Right cardiac atrium (tissue), 5 donors: ENCODE measurements around the gene POTEE. TPM values are rescaled to one million over a fixed set of nuclear protein-coding genes. Genes with fewer than 3 reads are reported as not detected.
"Not testable (repeated sequence)": the region's sequence is repeated elsewhere in the genome, so short reads cannot be mapped to it uniquely, and the experiment has no call there.

Source experiments
- ATAC-seq, 2 donors: fragments of 200-7000 bp; cut with Tn5 transposase; one replicate each; pipeline versions ENCODE4 v1.8.0 to v1.9.1; 2020; ENCODE audit warnings: moderate library complexity in 2 of 2, mild to moderate bottlenecking in 1 of 2
- DNase-seq, 3 donors: peaks; one replicate each; pipeline ENCODE4 v3.0.0-alpha.2; 2020
- H3K27ac ChIP-seq: one replicate; pipeline ENCODE4 v1.5.1; 2013; ENCODE audit warnings: mild to moderate bottlenecking, low read length, control low read depth, moderate library complexity
- H3K27me3 ChIP-seq: one replicate; pipeline ENCODE4 v1.6.1; 2013; ENCODE audit not compliant: control insufficient read depth, insufficient read depth
- H3K4me1 ChIP-seq: one replicate; pipeline ENCODE4 v1.6.1; 2013; ENCODE audit warnings: low read length; ENCODE audit not compliant: control insufficient read depth, insufficient read depth
- H3K4me3 ChIP-seq: one replicate; pipeline ENCODE4 v1.5.1; 2013; ENCODE audit warnings: low read length, control low read depth
- H3K9me3 ChIP-seq: one replicate; pipeline ENCODE4 v1.6.1; 2013; ENCODE audit warnings: low read length; ENCODE audit not compliant: control insufficient read depth
- WGBS: extraction: QIAGEN DNeasy Blood & Tissue Kit; methylation state at CpG from one replicate; pipeline ENCODE4 v1.1.7; 2013; 5-methylcytosine and 5-hydroxymethylcytosine counted together
- intact Hi-C, 4 donors: fragments of 100-400 bp; cut with DNase I; formaldehyde crosslinking; loops; one replicate each; pipeline versions ENCODE4 v1.11.0 to v1.14.0; 2022 to 2023
- long read RNA-seq, 4 donors: library from polyadenylated mRNA; unstranded; transcript quantifications; one replicate each; pipeline ENCODE4 v2.0.0, GENCODE V29; 2020 to 2021
- polyA plus RNA-seq: library from polyadenylated mRNA; stranded (reverse); fragments of 200-250 nt; gene quantifications from one replicate; pipeline ENCODE4 v1.2.3, GENCODE V29; 2013
- total RNA-seq, 4 donors: library from RNA; stranded (reverse); fragmentation: NEBNext Ultra II Directional; extraction: Animal tissue kit (Norgen Biotek cat#: 25700); gene quantifications; one replicate each; pipeline ENCODE4 v1.2.1, GENCODE V29; 2021
- donor health status: healthy with polysubstance abuse.
- donor health status: DM: no; HTN: yes; CAD: no.
- donor health status: DM: no; HTN: no; CAD: no.
- donor health status: DM: no; HTN: yes; CAD: no; lungs with severe emphysema.
- donor health status: DM: yes; HTN: yes; CAD: no.

POTEE gene
- total RNA-seq (1 to 10 TPM in 1 of 4 donors, under 1 TPM in 2, not detected in 1; 0.53 to 1.0 (median 0.68) TPM), polyA plus RNA-seq (not detected)
- long read RNA-seq, donor 1, result 0 reads
- long read RNA-seq, donor 2, result 0 reads
- long read RNA-seq, donor 3, result 0 reads
- long read RNA-seq, donor 4, result 0 reads

DNA sequence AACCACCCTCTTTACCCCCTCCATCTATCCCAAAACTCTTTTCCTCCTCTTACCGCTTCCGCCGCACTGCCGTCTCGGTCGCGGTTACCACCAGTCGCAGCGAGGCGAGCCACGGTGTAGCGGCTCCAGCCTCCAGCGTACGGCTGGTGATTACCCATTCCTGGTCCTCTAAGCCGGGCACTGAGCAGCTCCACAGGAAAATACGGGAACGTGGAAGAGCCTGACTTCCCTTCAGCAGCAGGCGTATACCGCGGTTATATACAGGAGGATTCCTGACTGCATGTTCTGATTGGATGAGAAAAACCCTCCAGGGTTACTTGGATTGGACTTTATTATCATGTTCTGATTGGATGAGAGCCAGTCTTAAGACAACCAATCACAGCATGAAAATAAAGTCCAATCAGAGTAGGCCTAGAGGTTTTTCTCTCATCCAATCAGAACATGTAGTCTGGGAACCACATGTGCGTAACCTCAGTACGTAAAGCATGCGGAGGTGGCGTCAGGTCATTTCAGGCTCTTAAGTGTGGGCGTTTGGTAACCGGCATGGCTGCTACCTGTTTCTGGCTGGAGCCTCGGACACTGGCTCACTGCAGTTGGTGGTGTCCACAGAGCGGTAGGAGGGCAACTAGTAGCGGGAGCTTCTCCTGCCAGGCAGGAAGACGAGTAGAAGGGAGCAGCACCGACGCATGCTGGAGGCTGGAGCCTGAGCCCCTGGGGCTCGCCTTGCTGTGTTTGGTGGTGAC lies at the start of gene POTEE:
Gene POTEE (plus strand): TSS at position 507 of the 743 bp plus-strand sequence. CDS start 8,867 bp downstream, outside the sequence.
- DNase-seq, H3K27me3 ChIP-seq, intact Hi-C loops, H3K4me3 ChIP-seq, H3K4me1 ChIP-seq, H3K27ac ChIP-seq, ATAC-seq, H3K9me3 ChIP-seq: not testable (repeated sequence)
- 94% methylated on average over 21 of the region's 33 CpGs for WGBS

DNA sequence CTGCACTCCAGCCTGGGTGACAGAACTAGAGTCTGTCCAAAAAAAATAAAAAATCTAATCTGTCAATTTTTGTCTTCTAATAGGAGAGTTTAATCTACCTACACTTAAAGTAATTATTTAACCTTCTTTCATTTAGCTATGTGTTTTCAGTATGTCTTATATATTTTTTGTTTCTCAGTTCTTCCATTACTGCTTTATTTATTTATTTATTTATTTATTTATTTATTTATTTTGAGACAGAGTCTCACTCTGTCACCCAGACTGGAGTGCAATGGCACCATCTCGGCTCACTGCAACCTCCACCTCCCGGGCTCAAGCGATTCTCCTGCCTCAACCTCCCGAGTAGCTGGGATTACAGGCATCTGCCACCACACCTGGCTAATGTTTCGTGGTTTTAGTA lies 43.8 kb upstream of the POTEE start:
- ATAC-seq, intact Hi-C loops, H3K4me3 ChIP-seq, H3K27ac ChIP-seq, H3K27me3 ChIP-seq, H3K4me1 ChIP-seq, DNase-seq, H3K9me3 ChIP-seq: not testable (repeated sequence)
- 94% methylated on average over 5 of the region's 5 CpGs for WGBS

DNA sequence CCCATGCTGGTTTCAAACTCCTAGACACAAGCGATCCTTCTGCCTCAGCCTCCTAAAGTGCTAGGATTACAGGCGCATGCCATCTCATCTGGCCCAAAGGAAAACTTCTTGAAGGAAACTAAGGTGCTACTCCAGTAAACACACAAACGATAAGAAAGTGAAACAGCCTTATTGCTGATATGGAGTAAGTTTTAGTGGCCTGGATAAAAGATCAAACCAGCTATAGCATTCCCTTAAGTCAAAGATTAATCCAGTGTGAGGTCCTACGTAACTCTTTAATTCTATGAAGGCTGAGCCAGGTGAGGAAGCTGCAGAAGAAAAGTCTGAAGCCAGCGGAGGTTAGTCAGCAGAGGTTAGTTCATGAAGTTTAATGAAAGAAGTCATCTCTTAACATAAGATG lies 40.8 kb upstream of the POTEE start:
- ATAC-seq, result no peak
- intact Hi-C loops, result no loop called here
- Histone ChIP-seq H3K27me3 (no peaks in the 10 kb centered on the region), H3K9me3 (no peaks in the 10 kb centered on the region), H3K27ac (no peak overlapping the region), H3K4me1 (no peaks in the 10 kb centered on the region), H3K4me3 (no peak overlapping the region)
- no peak for DNase-seq
- WGBS, result 88% methylated on average over 5 of the region's 5 CpGs

DNA sequence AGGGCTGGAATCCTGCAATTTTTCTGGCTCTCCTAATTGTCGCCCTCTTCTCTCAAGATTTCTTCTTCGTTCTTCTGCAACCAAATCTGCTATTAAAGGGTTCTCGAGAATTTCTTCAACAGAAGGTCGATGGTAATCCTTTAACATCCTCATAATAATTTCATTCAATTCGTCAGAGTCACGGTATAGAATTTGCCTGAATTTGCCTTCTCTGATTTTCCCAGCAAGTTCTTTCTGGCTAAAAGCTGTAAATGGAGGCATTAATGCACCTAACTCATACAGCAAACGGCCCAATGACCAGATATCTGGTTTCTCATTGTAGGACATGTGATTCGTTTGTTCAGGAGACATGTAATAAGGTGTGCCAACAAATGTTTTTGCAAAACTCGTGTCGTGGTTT lies 31.3 kb upstream of the POTEE start:
- intact Hi-C loops, H3K4me3 ChIP-seq, ATAC-seq, DNase-seq, H3K27ac ChIP-seq, H3K9me3 ChIP-seq, H3K27me3 ChIP-seq, H3K4me1 ChIP-seq: not testable (repeated sequence)
- WGBS, result 70% methylated on average over 10 of the region's 10 CpGs

GRCh38 chr2:131178721-131179418 lies 30.5 kb upstream of the POTEE start:
- H3K4me3 ChIP-seq, H3K4me1 ChIP-seq, H3K27ac ChIP-seq, H3K9me3 ChIP-seq, ATAC-seq, H3K27me3 ChIP-seq, intact Hi-C loops: not testable (repeated sequence)
- WGBS, result 55% methylated on average over 15 of the region's 15 CpGs
- DNase-seq, result peak; percentile 59 to 89 (median 76)

GRCh38 chr2:131181451-131181850 lies 27.9 kb upstream of the POTEE start:
- H3K27me3 ChIP-seq, H3K27ac ChIP-seq, H3K4me1 ChIP-seq, H3K4me3 ChIP-seq, intact Hi-C loops, H3K9me3 ChIP-seq, ATAC-seq: not testable (repeated sequence)
- DNase-seq, result peak in 1 of 3 donors; percentile 38
- WGBS, result 64% methylated on average over 4 of the region's 4 CpGs

GRCh38 chr2:131193421-131193820 lies 15.9 kb upstream of the POTEE start:
- H3K4me1 ChIP-seq, DNase-seq, H3K27me3 ChIP-seq, H3K4me3 ChIP-seq, H3K27ac ChIP-seq, intact Hi-C loops, ATAC-seq, H3K9me3 ChIP-seq: not testable (repeated sequence)
- 16% methylated on average over 3 of the region's 3 CpGs for WGBS

GRCh38 chr2:131196186-131196585 lies 13.2 kb upstream of the POTEE start:
- H3K4me1 ChIP-seq, H3K27ac ChIP-seq, intact Hi-C loops, H3K4me3 ChIP-seq, DNase-seq, H3K9me3 ChIP-seq, H3K27me3 ChIP-seq, ATAC-seq: not testable (repeated sequence)
- 53% methylated on average over 2 of the region's 2 CpGs for WGBS

DNA sequence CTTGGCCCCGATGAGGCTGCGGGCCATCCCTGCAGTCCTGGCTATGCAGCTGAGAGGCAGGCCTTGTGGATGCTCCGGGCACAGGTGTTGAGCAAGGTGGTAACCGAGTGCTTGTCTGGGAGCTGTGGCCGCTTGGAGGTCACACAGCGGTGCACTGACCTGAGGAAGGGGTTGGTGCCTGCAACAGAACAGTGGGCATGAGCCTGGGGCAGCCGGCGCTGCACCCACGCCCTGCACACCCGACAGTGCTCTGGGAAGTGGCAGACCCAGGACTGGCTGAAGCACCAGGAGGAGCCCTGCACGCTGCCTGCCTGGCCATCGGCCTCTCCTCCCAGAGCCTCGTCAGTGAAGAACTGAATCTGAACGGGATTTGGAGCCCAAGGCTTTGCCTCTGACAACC lies 8.2 kb upstream of the POTEE start:
- DNase-seq, result peak in 1 of 3 donors; percentile 24
- intact Hi-C loops, result no loop called here
- H3K27me3 ChIP-seq, result no peaks in the 10 kb centered on the region
- no peak overlapping the region for H3K4me3 ChIP-seq
- WGBS, result 84% methylated on average over 14 of the region's 14 CpGs
- H3K4me1 ChIP-seq, result no peaks in the 10 kb centered on the region
- H3K9me3 ChIP-seq, result no peaks in the 10 kb centered on the region
- H3K27ac ChIP-seq, result no peak overlapping the region
- ATAC-seq, result no peak

DNA sequence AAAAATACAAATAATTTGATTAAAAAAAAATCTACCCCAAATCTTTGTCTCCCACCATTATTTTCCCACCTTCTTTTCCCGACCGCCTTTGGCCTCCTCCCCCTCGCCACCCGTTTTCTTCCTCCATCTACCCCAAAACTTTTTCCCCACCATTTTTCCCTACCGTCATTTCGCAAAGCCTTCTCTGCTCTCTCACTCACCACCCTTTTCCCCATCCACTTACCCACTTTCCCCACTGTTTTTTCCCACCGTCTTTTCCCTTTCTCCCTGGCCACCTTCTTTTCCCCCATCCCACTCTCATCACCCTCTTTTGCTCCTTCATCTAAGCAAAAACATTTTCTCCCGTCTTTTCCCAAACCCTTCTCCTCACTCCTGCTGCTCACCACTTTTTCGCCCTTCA lies 1.5 kb upstream of the POTEE start:
- H3K9me3 ChIP-seq, ATAC-seq, H3K27me3 ChIP-seq, intact Hi-C loops, H3K4me1 ChIP-seq, DNase-seq, H3K27ac ChIP-seq, H3K4me3 ChIP-seq: not testable (repeated sequence)
- WGBS, result 90% methylated on average over 5 of the region's 9 CpGs

GRCh38 chr2:131209773-131210104 lies 403 bp downstream of the POTEE start:
- peak in 1 of 2 donors; percentile 11 for ATAC-seq
- intact Hi-C loops, result not testable (repeated sequence)

More at GRCh38 chr2:131209773-131210104, 403 bp downstream of the POTEE start:
- H3K9me3 ChIP-seq, H3K27me3 ChIP-seq, H3K27ac ChIP-seq, H3K4me1 ChIP-seq, DNase-seq, H3K4me3 ChIP-seq: not testable (repeated sequence)
- 86% methylated on average over 13 of the region's 14 CpGs for WGBS
